Regular cardiac myocyte (primary cell): Measurements from ENCODE around the gene SLC22A12. TPM values are rescaled to one million over a fixed set of nuclear protein-coding genes. Genes with fewer than 3 reads are reported as not detected.

ENCODE experiments used
- total RNA-seq: library from RNA; depleted of rRNA; stranded (reverse); fragments of >200 nt; gene quantifications from 2 replicates; pipeline ENCODE4 v1.2.3, GENCODE V29; 2014

The SLC22A12 gene
- total RNA-seq = not detected in 2 replicates

DNA sequence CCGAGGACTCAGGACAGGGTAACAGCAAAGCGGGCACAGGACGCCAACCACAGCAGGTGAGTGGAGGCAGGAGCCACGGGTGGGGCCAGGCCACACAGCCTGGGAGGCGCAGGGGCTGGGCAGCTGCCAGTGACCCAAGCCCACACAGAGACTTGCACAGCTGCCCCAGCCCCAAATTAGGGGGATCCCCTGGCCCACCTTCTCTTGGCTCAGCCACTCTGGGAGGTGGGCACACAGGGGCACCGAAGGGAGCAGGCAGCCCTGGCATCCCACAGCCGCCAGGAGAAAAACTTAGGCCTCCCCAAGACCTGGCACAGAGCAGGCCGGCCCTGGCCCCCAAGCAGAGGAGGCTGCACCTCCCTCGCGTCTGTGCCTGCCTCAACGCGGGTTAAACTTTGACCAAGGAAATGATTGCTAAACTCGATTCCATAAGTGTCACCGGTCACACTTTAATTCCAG lies at the start of gene SLC22A12:
Gene SLC22A12 (plus strand): TSS at position 458 of the 459 bp plus-strand sequence. CDS start 337 bp downstream, outside the sequence.

Other genes with a start within 250 kb of the SLC22A12 start
- gene RPS6KA4, start 232.1 kb upstream of the SLC22A12 start, total RNA-seq = 29.0 and 61.3 TPM in 2 replicates
- not detected in 2 replicates for gene SLC22A11, start 35.3 kb upstream of the SLC22A12 start, total RNA-seq
- 7.5 and 23.1 TPM in 2 replicates for gene NRXN2, start 132.0 kb downstream of the SLC22A12 start, total RNA-seq
- gene RASGRP2, start 152.9 kb downstream of the SLC22A12 start, total RNA-seq = 2.0 TPM in 1 of 2 replicates, not detected in the other
- 1.7 and 6.8 TPM in 2 replicates for gene PYGM, start 168.8 kb downstream of the SLC22A12 start, total RNA-seq
- 56.4 and 65.0 TPM in 2 replicates for gene SF1, start 187.3 kb downstream of the SLC22A12 start, total RNA-seq
- 6.2 and 11.1 TPM in 2 replicates for gene MAP4K2, start 212.0 kb downstream of the SLC22A12 start, total RNA-seq
- gene MEN1, start 219.3 kb downstream of the SLC22A12 start, total RNA-seq = 9.9 and 14.6 TPM in 2 replicates